ENCODE data around the gene RNU1-4. TPM values are rescaled to one million over a fixed set of nuclear protein-coding genes. Genes with fewer than 3 reads are reported as not detected.
"Not testable (repeated sequence)": the region's sequence is repeated elsewhere in the genome, so short reads cannot be mapped to it uniquely, and the experiment has no call there.

The RNU1-4 gene
- total and polyA plus RNA-seq, 10 of the 15 experiments (the other 5 are each of a cell fraction or from before 2014, with no cell fraction given) = under 0.01 to 20,946 (median 4.7) TPM; not detected in 2

- H2AFZ ChIP-seq (ENCODE audit: control insufficient read depth, low read depth, low read length); RAD21 ChIA-PET (ENCODE audit: unreplicated experiment); H3K27me3 ChIP-seq (replicated peaks in 1 of 2; ENCODE audit: control insufficient read depth in 2 of 2, insufficient read depth in 2 of 2, low read length in 1 of 2); H3K4me3 ChIP-seq; H3K27ac ChIP-seq (ENCODE audit: control insufficient read depth, insufficient read depth); DNase-seq (ENCODE audit: low read depth, low spot score); SMC1A ChIA-PET (ENCODE audit: uncharacterized antibody, unreplicated experiment); in situ Hi-C loops (cut with MboI); ATAC-seq; CTCF ChIA-PET; BruUV-seq (replicated peaks); POLR2A ChIA-PET; H3K4me1 ChIP-seq (ENCODE audit: control insufficient read depth, insufficient read depth, low read length); H4K20me1 ChIP-seq (ENCODE audit: control insufficient read depth, insufficient read depth); H3K36me3 ChIP-seq (ENCODE audit: control insufficient read depth in 2 of 2, insufficient read depth in 2 of 2, low read length in 1 of 2); intact Hi-C loops (cut with micrococcal nuclease; ENCODE audit: unreplicated experiment); FAIRE-seq; H3K4me2 ChIP-seq (ENCODE audit: control insufficient read depth, insufficient read depth); H3K9ac ChIP-seq (ENCODE audit: control insufficient read depth, insufficient read depth, low read length); H3K9me3 ChIP-seq (replicated peaks; ENCODE audit: control insufficient read depth, insufficient read depth, low read length); H3K79me2 ChIP-seq (ENCODE audit: control insufficient read depth, insufficient read depth, low read length): not testable (repeated sequence)
- WGBS (ENCODE audit: insufficient coverage, insufficient replicate concordance, low lambda C conversion rate, missing lambda C conversion rate) = 6% methylated on average over 4 of the region's 4 CpGs
These were observed 46.0 kb downstream of the RNU1-4 start for GRCh38 chr1:16786362-16786761.

- BruUV-seq (replicated peaks); SMC1A ChIA-PET (ENCODE audit: uncharacterized antibody, unreplicated experiment); H3K27ac ChIP-seq (ENCODE audit: control insufficient read depth, insufficient read depth); POLR2A ChIA-PET; H3K27me3 ChIP-seq (replicated peaks in 1 of 2; ENCODE audit: control insufficient read depth in 2 of 2, insufficient read depth in 2 of 2, low read length in 1 of 2); H3K4me3 ChIP-seq; H3K79me2 ChIP-seq (ENCODE audit: control insufficient read depth, insufficient read depth, low read length); H4K20me1 ChIP-seq (ENCODE audit: control insufficient read depth, insufficient read depth); in situ Hi-C loops (cut with MboI); H3K9ac ChIP-seq (ENCODE audit: control insufficient read depth, insufficient read depth, low read length); ATAC-seq; DNase-seq (ENCODE audit: low read depth, low spot score); H3K4me2 ChIP-seq (ENCODE audit: control insufficient read depth, insufficient read depth); RAD21 ChIA-PET (ENCODE audit: unreplicated experiment); FAIRE-seq; H3K36me3 ChIP-seq (ENCODE audit: control insufficient read depth in 2 of 2, insufficient read depth in 2 of 2, low read length in 1 of 2); H3K9me3 ChIP-seq (replicated peaks; ENCODE audit: control insufficient read depth, insufficient read depth, low read length); CTCF ChIA-PET; H2AFZ ChIP-seq (ENCODE audit: control insufficient read depth, low read depth, low read length); intact Hi-C loops (cut with micrococcal nuclease; ENCODE audit: unreplicated experiment); H3K4me1 ChIP-seq (ENCODE audit: control insufficient read depth, insufficient read depth, low read length): not testable (repeated sequence)
- WGBS (ENCODE audit: insufficient coverage, insufficient replicate concordance, low lambda C conversion rate, missing lambda C conversion rate) = 21% methylated on average over 2 of the region's 3 CpGs
These were observed 46.9 kb downstream of the RNU1-4 start for GRCh38 chr1:16787175-16787574.

GRCh38 chr1:16787711-16788110, 47.4 kb downstream of the RNU1-4 start:
- ATAC-seq; H3K27me3 ChIP-seq (replicated peaks in 1 of 2; ENCODE audit: control insufficient read depth in 2 of 2, insufficient read depth in 2 of 2, low read length in 1 of 2); in situ Hi-C loops (cut with MboI); H3K27ac ChIP-seq (ENCODE audit: control insufficient read depth, insufficient read depth); SMC1A ChIA-PET (ENCODE audit: uncharacterized antibody, unreplicated experiment); DNase-seq (ENCODE audit: low read depth, low spot score); H2AFZ ChIP-seq (ENCODE audit: control insufficient read depth, low read depth, low read length); CTCF ChIA-PET; H3K9ac ChIP-seq (ENCODE audit: control insufficient read depth, insufficient read depth, low read length); H3K9me3 ChIP-seq (replicated peaks; ENCODE audit: control insufficient read depth, insufficient read depth, low read length); intact Hi-C loops (cut with micrococcal nuclease; ENCODE audit: unreplicated experiment); H3K4me2 ChIP-seq (ENCODE audit: control insufficient read depth, insufficient read depth); H3K4me1 ChIP-seq (ENCODE audit: control insufficient read depth, insufficient read depth, low read length); H3K4me3 ChIP-seq; H3K79me2 ChIP-seq (ENCODE audit: control insufficient read depth, insufficient read depth, low read length); FAIRE-seq; RAD21 ChIA-PET (ENCODE audit: unreplicated experiment); POLR2A ChIA-PET; BruUV-seq (replicated peaks); H4K20me1 ChIP-seq (ENCODE audit: control insufficient read depth, insufficient read depth); H3K36me3 ChIP-seq (ENCODE audit: control insufficient read depth in 2 of 2, insufficient read depth in 2 of 2, low read length in 1 of 2): not testable (repeated sequence)
- WGBS (ENCODE audit: insufficient coverage, insufficient replicate concordance, low lambda C conversion rate, missing lambda C conversion rate) = 5% methylated on average over 3 of the region's 5 CpGs

Small RNA genes lying within 50 kb of the gene (small RNA-seq; reads per million reads assigned to genes)
- gene RNU1-4 = not detected

Other genes starting within 250 kb of the RNU1-4 start
- gene RNU1-1, start 226.2 kb upstream of the RNU1-4 start, total RNA-seq (2014; rRNA removed) = under 0.01 TPM in 2 replicates
- 20,946 and 25,634 TPM in 2 replicates for gene RNU1-1, start 226.2 kb upstream of the RNU1-4 start, total RNA-seq (2014; rRNA removed; fragmentation: Illumina TruSeq; extraction: Trizol)
- gene RNU1-1, start 226.2 kb upstream of the RNU1-4 start, total RNA-seq (2021) = 2,403 and 2,678 TPM in 2 replicates
- gene RNU1-1, start 226.2 kb upstream of the RNU1-4 start, polyA plus RNA-seq (2011; rRNA removed) = 82.4 and 113 TPM in 2 replicates
- gene RNU1-1, start 226.2 kb upstream of the RNU1-4 start, polyA plus RNA-seq (2014; fragmentation: Illumina TruSeq; extraction: Trizol) = not detected in 2 replicates
- 1 to 10 TPM; 4.5 to 4.9 TPM for gene RNU1-1, start 226.2 kb upstream of the RNU1-4 start, polyA plus RNA-seq (2014; fragmentation: Nextera tagmentation; extraction: Ambion mirVana)
- gene RNU1-1, start 226.2 kb upstream of the RNU1-4 start, polyA plus RNA-seq (2014; rRNA removed) = not detected in 2 replicates
- 1 to 10 TPM; 2.6 to 3.6 TPM for gene RNU1-1, start 226.2 kb upstream of the RNU1-4 start, polyA plus RNA-seq (2016; fragmentation: Nextera tagmentation; extraction: Ambion mirVana)
- 0.22 and 0.45 TPM in 2 replicates for gene NBPF1, start 127.0 kb upstream of the RNU1-4 start, total RNA-seq (2014; rRNA removed)
- 0.36 and 0.60 TPM in 2 replicates for gene NBPF1, start 127.0 kb upstream of the RNU1-4 start, total RNA-seq (2014; rRNA removed; fragmentation: Illumina TruSeq; extraction: Trizol)
- gene NBPF1, start 127.0 kb upstream of the RNU1-4 start, total RNA-seq (2021) = 1.2 and 1.4 TPM in 2 replicates
- gene NBPF1, start 127.0 kb upstream of the RNU1-4 start, polyA plus RNA-seq (2011; rRNA removed) = 3.2 and 3.4 TPM in 2 replicates
- gene NBPF1, start 127.0 kb upstream of the RNU1-4 start, polyA plus RNA-seq (2014; fragmentation: Illumina TruSeq; extraction: Trizol) = 1.1 and 1.6 TPM in 2 replicates
- under 1 TPM; 0.20 to 0.34 TPM for gene NBPF1, start 127.0 kb upstream of the RNU1-4 start, polyA plus RNA-seq (2014; fragmentation: Nextera tagmentation; extraction: Ambion mirVana)
- 0.74 and 1.3 TPM in 2 replicates for gene NBPF1, start 127.0 kb upstream of the RNU1-4 start, polyA plus RNA-seq (2014; rRNA removed)
- under 1 TPM; 0.70 to 0.73 TPM for gene NBPF1, start 127.0 kb upstream of the RNU1-4 start, polyA plus RNA-seq (2016; fragmentation: Nextera tagmentation; extraction: Ambion mirVana)
- gene RNU1-3, start 73.6 kb upstream of the RNU1-4 start, total RNA-seq (2014; rRNA removed) = under 0.01 TPM in 2 replicates
- 20,946 and 25,634 TPM in 2 replicates for gene RNU1-3, start 73.6 kb upstream of the RNU1-4 start, total RNA-seq (2014; rRNA removed; fragmentation: Illumina TruSeq; extraction: Trizol)
- 2,403 and 2,678 TPM in 2 replicates for gene RNU1-3, start 73.6 kb upstream of the RNU1-4 start, total RNA-seq (2021)
- gene RNU1-3, start 73.6 kb upstream of the RNU1-4 start, polyA plus RNA-seq (2011; rRNA removed) = 82.4 and 113 TPM in 2 replicates
- gene RNU1-3, start 73.6 kb upstream of the RNU1-4 start, polyA plus RNA-seq (2014; fragmentation: Illumina TruSeq; extraction: Trizol) = not detected in 2 replicates
- 1 to 10 TPM; 4.5 to 4.9 TPM for gene RNU1-3, start 73.6 kb upstream of the RNU1-4 start, polyA plus RNA-seq (2014; fragmentation: Nextera tagmentation; extraction: Ambion mirVana)
- gene RNU1-3, start 73.6 kb upstream of the RNU1-4 start, polyA plus RNA-seq (2014; rRNA removed) = not detected in 2 replicates
- gene RNU1-3, start 73.6 kb upstream of the RNU1-4 start, polyA plus RNA-seq (2016; fragmentation: Nextera tagmentation; extraction: Ambion mirVana) = 1 to 10 TPM; 2.6 to 3.6 TPM
- gene RNU1-2, start 155.5 kb downstream of the RNU1-4 start, total RNA-seq (2014; rRNA removed) = under 0.01 TPM in 2 replicates
- 20,946 and 25,634 TPM in 2 replicates for gene RNU1-2, start 155.5 kb downstream of the RNU1-4 start, total RNA-seq (2014; rRNA removed; fragmentation: Illumina TruSeq; extraction: Trizol)
- gene RNU1-2, start 155.5 kb downstream of the RNU1-4 start, total RNA-seq (2021) = 2,403 and 2,678 TPM in 2 replicates
- 82.4 and 113 TPM in 2 replicates for gene RNU1-2, start 155.5 kb downstream of the RNU1-4 start, polyA plus RNA-seq (2011; rRNA removed)
- not detected in 2 replicates for gene RNU1-2, start 155.5 kb downstream of the RNU1-4 start, polyA plus RNA-seq (2014; fragmentation: Illumina TruSeq; extraction: Trizol)
- 1 to 10 TPM; 4.5 to 4.9 TPM for gene RNU1-2, start 155.5 kb downstream of the RNU1-4 start, polyA plus RNA-seq (2014; fragmentation: Nextera tagmentation; extraction: Ambion mirVana)
- not detected in 2 replicates for gene RNU1-2, start 155.5 kb downstream of the RNU1-4 start, polyA plus RNA-seq (2014; rRNA removed)
- gene RNU1-2, start 155.5 kb downstream of the RNU1-4 start, polyA plus RNA-seq (2016; fragmentation: Nextera tagmentation; extraction: Ambion mirVana) = 1 to 10 TPM; 2.6 to 3.6 TPM
- 3.2 and 3.4 TPM in 2 replicates for gene CROCC, start 181.4 kb downstream of the RNU1-4 start, total RNA-seq (2014; rRNA removed)
- gene CROCC, start 181.4 kb downstream of the RNU1-4 start, total RNA-seq (2014; rRNA removed; fragmentation: Illumina TruSeq; extraction: Trizol) = 1.8 and 1.9 TPM in 2 replicates
- gene CROCC, start 181.4 kb downstream of the RNU1-4 start, total RNA-seq (2021) = 3.3 and 3.4 TPM in 2 replicates
- gene CROCC, start 181.4 kb downstream of the RNU1-4 start, polyA plus RNA-seq (2011; rRNA removed) = 1.4 and 2.7 TPM in 2 replicates
- gene CROCC, start 181.4 kb downstream of the RNU1-4 start, polyA plus RNA-seq (2014; fragmentation: Illumina TruSeq; extraction: Trizol) = 1.0 and 3.0 TPM in 2 replicates
- under 1 TPM; 0.04 to 0.05 TPM for gene CROCC, start 181.4 kb downstream of the RNU1-4 start, polyA plus RNA-seq (2014; fragmentation: Nextera tagmentation; extraction: Ambion mirVana)
- 5.0 and 5.5 TPM in 2 replicates for gene CROCC, start 181.4 kb downstream of the RNU1-4 start, polyA plus RNA-seq (2014; rRNA removed)
- gene CROCC, start 181.4 kb downstream of the RNU1-4 start, polyA plus RNA-seq (2016; fragmentation: Nextera tagmentation; extraction: Ambion mirVana) = under 1 TPM; 0.82 to 0.84 TPM
- not detected in 2 replicates for gene MFAP2, start 240.1 kb downstream of the RNU1-4 start, total RNA-seq (2014; rRNA removed)
- gene MFAP2, start 240.1 kb downstream of the RNU1-4 start, total RNA-seq (2014; rRNA removed; fragmentation: Illumina TruSeq; extraction: Trizol) = not detected in 2 replicates
- gene MFAP2, start 240.1 kb downstream of the RNU1-4 start, total RNA-seq (2021) = not detected in 2 replicates
- not detected in 2 replicates for gene MFAP2, start 240.1 kb downstream of the RNU1-4 start, polyA plus RNA-seq (2011; rRNA removed)
- gene MFAP2, start 240.1 kb downstream of the RNU1-4 start, polyA plus RNA-seq (2014; fragmentation: Illumina TruSeq; extraction: Trizol) = not detected in 2 replicates
- not detected for gene MFAP2, start 240.1 kb downstream of the RNU1-4 start, polyA plus RNA-seq (2014; fragmentation: Nextera tagmentation; extraction: Ambion mirVana)
- not detected in 2 replicates for gene MFAP2, start 240.1 kb downstream of the RNU1-4 start, polyA plus RNA-seq (2014; rRNA removed)
- gene MFAP2, start 240.1 kb downstream of the RNU1-4 start, polyA plus RNA-seq (2016; fragmentation: Nextera tagmentation; extraction: Ambion mirVana) = under 1 TPM in 1 of 2 experiments, not detected in 1; 0.16 TPM